SU-DHL-6 (cell line): ENCODE measurements around the gene SRP14.
A peak's percentile ranks its signal among the peaks of the same experiment; 100 is the strongest.

ENCODE experiments used
- H2AFZ ChIP-seq: fragments of 200-600 bp; sonication (generic); 2 replicates; pipeline ENCODE4 v1.6.1; 2014; ENCODE audit warnings: low read depth, mild to moderate bottlenecking, moderate library complexity, mixed read lengths, antibody characterized with exemption, low read length; ENCODE audit not compliant: severe bottlenecking
- H3F3A ChIP-seq: fragments of 200-600 bp; shearing (Covaris generic); 2 replicates; pipeline ENCODE4 v1.6.0; 2016; ENCODE audit warnings: antibody characterized with exemption, mild to moderate bottlenecking; ENCODE audit not compliant: insufficient read depth
- H3K27ac ChIP-seq: fragments of 200-600 bp; sonication (generic); 2 replicates; pipeline ENCODE4 v1.5.1; 2016; ENCODE audit warnings: low read depth, mild to moderate bottlenecking, low read length, moderate library complexity, mixed read lengths
- H3K27me3 ChIP-seq: fragments of 200-600 bp; sonication (generic), shearing (Covaris generic); 2 replicates; pipeline ENCODE4 v1.6.0; 2014; ENCODE audit warnings: mild to moderate bottlenecking, low read length
- H3K36me3 ChIP-seq: fragments of 200-600 bp; sonication (generic); 2 replicates; pipeline ENCODE4 v1.6.1; 2014; ENCODE audit warnings: mild to moderate bottlenecking, low read length, mixed read lengths
- H3K4me2 ChIP-seq: fragments of 300-600, 200-600 bp; shearing (Covaris generic), sonication (generic); 2 replicates; pipeline ENCODE4 v1.6.0; 2014; ENCODE audit warnings: low read length, low read depth, mild to moderate bottlenecking; ENCODE audit not compliant: poor library complexity, severe bottlenecking
- H3K4me3 ChIP-seq: fragments of 200-600 bp; sonication (generic); 2 replicates; pipeline ENCODE4 v1.5.1; 2014; ENCODE audit warnings: antibody characterized with exemption, low read length, mild to moderate bottlenecking, mixed read lengths; ENCODE audit not compliant: insufficient read depth, poor library complexity, severe bottlenecking
- H3K79me2 ChIP-seq: fragments of 200-600 bp; sonication (generic); 2 replicates; pipeline ENCODE4 v1.6.1; 2014; ENCODE audit warnings: mild to moderate bottlenecking, low read length, moderate library complexity; ENCODE audit not compliant: insufficient read depth
- H3K9ac ChIP-seq: fragments of 200-600 bp; sonication (generic); 2 replicates; pipeline ENCODE4 v1.7.0; 2014; ENCODE audit warnings: mild to moderate bottlenecking, low read length
- H3K9me2 ChIP-seq: fragments of 200-600 bp; sonication (generic); replicated peaks from 2 replicates; pipeline ENCODE4 v1.6.1; 2014; ENCODE audit warnings: low read length; ENCODE audit not compliant: insufficient read depth
- H3K9me3 ChIP-seq: fragments of 200-600 bp; sonication (generic); 2 replicates; pipeline ENCODE4 v1.6.1; 2014; ENCODE audit warnings: low read length, mixed read lengths; ENCODE audit not compliant: insufficient read depth
- H4K20me1 ChIP-seq: fragments of 200-600 bp; sonication (generic); 2 replicates; pipeline ENCODE4 v1.6.1; 2014; ENCODE audit warnings: low read depth, mild to moderate bottlenecking, antibody characterized with exemption, low read length, moderate library complexity, mixed read lengths
- EZH2phosphoT487 ChIP-seq: fragments of 200-600 bp; sonication (generic), shearing (Covaris generic); conservative IDR thresholded peaks from 2 replicates; pipeline ENCODE4 v1.6.1; 2018; ENCODE audit warnings: mild to moderate bottlenecking, antibody characterized with exemption, low read length, moderate library complexity, mixed read lengths
- TF ChIP-seq, protein P1 (sequence below): fragments of 200-600 bp; sonication (generic); IDR thresholded peaks from one replicate; pipeline ENCODE4 v1.5.1; 2017; ENCODE audit warnings: antibody characterized with exemption, mild to moderate bottlenecking, low read length, moderate library complexity; ENCODE audit not compliant: insufficient read depth, poor library complexity, severe bottlenecking

SRP14 gene

DNA sequence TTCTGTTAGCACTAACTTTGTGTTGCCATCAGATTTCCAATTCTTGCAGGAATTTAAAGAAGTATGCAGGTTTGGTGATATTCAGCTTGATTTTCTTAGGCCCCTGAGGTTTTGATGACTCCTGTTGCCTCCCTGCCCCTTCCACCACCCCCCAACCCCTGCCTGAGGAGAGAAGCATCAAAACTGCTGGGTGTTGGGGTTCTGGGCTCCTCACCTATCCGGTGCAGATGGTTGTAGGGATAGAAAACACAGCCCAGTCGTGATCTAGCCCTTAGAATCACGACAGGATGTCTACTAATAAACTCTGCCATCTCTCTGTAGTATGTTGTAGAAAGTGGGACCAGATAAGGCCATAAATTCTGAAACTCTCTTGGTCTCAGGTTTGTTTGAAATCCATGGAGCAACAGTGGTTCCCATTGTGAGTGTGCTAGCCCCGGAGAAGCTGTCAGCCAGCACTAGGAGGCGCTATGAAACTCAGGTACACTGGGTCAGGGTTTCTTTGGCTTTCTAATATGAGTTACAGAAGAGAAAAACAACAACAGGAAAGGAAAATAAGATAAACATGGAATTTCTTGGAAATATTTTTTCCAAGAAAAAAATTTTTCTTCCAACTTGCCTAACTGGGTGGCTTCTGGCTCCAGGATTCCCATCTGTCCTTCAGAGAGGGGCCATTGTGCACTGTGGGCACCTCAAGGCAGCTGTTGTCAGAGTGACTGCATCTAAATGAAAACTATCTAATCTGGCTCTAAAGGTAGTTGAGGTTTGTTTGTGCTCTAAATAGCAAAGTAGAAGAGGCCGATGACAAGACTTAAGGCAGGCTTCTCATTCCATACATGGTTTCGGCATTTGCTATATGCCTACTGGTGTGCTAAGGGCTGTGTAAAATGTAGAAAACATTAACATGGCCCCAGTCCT, 8.7 kb downstream of the SRP14 start:
- H3K4me2 ChIP-seq: no peak overlapping the region
- peaks cover 41% of the 10 kb centered on the region for H3K36me3 ChIP-seq

DNA sequence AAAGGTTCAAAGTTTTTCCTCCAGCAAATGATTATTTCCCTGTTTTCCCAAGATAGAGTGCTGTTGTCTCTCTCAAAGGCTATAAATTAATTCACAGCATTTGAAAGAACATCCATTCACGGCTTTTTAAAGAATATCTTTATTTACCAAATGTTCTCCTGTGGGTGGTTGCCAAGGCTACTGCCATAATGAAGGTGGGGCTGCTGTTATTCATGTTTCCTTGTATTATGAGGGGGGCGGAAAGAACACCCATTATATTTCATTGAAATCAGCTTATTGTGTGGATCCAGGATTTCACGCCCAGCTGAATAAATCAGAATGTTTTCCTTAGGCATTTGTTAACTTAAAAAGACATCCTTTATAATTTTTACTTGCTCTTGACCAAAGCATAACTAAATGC, 10.1 kb downstream of the SRP14 start:
- no peak overlapping the region for H3K27ac ChIP-seq
- TF ChIP-seq, protein P1, sequence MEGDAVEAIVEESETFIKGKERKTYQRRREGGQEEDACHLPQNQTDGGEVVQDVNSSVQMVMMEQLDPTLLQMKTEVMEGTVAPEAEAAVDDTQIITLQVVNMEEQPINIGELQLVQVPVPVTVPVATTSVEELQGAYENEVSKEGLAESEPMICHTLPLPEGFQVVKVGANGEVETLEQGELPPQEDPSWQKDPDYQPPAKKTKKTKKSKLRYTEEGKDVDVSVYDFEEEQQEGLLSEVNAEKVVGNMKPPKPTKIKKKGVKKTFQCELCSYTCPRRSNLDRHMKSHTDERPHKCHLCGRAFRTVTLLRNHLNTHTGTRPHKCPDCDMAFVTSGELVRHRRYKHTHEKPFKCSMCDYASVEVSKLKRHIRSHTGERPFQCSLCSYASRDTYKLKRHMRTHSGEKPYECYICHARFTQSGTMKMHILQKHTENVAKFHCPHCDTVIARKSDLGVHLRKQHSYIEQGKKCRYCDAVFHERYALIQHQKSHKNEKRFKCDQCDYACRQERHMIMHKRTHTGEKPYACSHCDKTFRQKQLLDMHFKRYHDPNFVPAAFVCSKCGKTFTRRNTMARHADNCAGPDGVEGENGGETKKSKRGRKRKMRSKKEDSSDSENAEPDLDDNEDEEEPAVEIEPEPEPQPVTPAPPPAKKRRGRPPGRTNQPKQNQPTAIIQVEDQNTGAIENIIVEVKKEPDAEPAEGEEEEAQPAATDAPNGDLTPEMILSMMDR: no peak
- TF ChIP-seq EZH2phosphoT487: no peak
- H3K36me3 ChIP-seq: peaks cover 29% of the 10 kb centered on the region
- no peaks in the 10 kb centered on the region for H3K27me3 ChIP-seq
- no peaks in the 10 kb centered on the region for H3K79me2 ChIP-seq
- H3K9me3 ChIP-seq: no peaks in the 10 kb centered on the region
- no peaks in the 10 kb centered on the region for H3K9me2 ChIP-seq
- no peaks in the 10 kb centered on the region for H4K20me1 ChIP-seq
- no peak overlapping the region for H3K9ac ChIP-seq
- H3K4me2 ChIP-seq: no peak overlapping the region
- peaks cover 32% of the 10 kb centered on the region for H3F3A ChIP-seq
- no peak overlapping the region for H3K4me3 ChIP-seq
- no peak overlapping the region for H2AFZ ChIP-seq

More for the DNA sequence above, 8.7 kb downstream of the SRP14 start:
- no peaks in the 10 kb centered on the region for H3K9me2 ChIP-seq
- TF ChIP-seq, protein P1: peak; percentile 86
- TF ChIP-seq EZH2phosphoT487: no peak
- H3K9me3 ChIP-seq: no peaks in the 10 kb centered on the region
- H4K20me1 ChIP-seq: no peaks in the 10 kb centered on the region
- no peaks in the 10 kb centered on the region for H3K27me3 ChIP-seq
- H3K9ac ChIP-seq: no peak overlapping the region
- no peak overlapping the region for H2AFZ ChIP-seq
- H3F3A ChIP-seq: peaks cover 37% of the 10 kb centered on the region
- no peak overlapping the region for H3K4me3 ChIP-seq
- H3K27ac ChIP-seq: no peak overlapping the region
- no peaks in the 10 kb centered on the region; the same call in 1 of the 2 replicates for H3K79me2 ChIP-seq

DNA sequence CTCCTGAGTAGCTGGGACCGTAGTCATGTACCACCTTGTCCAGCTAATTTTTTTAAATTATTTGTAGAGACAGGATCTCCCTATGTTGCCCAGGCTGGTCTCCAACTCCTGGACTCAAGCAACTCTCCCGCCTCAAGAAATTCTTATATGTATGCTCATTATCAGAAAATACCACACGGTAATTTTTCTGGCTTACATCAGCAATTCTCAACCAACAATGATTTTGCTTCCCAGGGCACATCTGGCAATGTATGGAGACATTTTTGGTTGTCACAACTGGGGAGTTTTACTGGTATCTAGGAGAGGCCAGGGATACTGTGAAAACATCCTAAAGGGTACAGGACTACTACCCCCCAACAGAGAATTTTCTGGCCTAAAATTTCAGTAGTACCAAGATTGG, 10.8 kb downstream of the SRP14 start:
- H3K79me2 ChIP-seq: no peaks in the 10 kb centered on the region
- no peak for TF ChIP-seq EZH2phosphoT487
- TF ChIP-seq, protein P1: no peak
- no peak overlapping the region for H2AFZ ChIP-seq
- H3F3A ChIP-seq: peaks cover 32% of the 10 kb centered on the region
- H3K36me3 ChIP-seq: peaks cover 27% of the 10 kb centered on the region
- no peaks in the 10 kb centered on the region for H4K20me1 ChIP-seq
- no peaks in the 10 kb centered on the region for H3K9me3 ChIP-seq
- H3K27ac ChIP-seq: no peak overlapping the region
- no peaks in the 10 kb centered on the region for H3K27me3 ChIP-seq
- H3K4me2 ChIP-seq: no peak overlapping the region
- no peak overlapping the region for H3K4me3 ChIP-seq
- H3K9ac ChIP-seq: no peak overlapping the region
- H3K9me2 ChIP-seq: no peaks in the 10 kb centered on the region
